GM18502 (cell line): ENCODE data around the gene AIPL1.

Experiments used
- ATAC-seq: cut with Tn5 transposase; IDR thresholded peaks from one replicate; pipeline ENCODE4 v1.9.1; 2021; ENCODE audit warnings: mild to moderate bottlenecking; ENCODE audit not compliant: unreplicated experiment, poor library complexity

AIPL1 gene

GRCh38 chr17:6377906-6378305 lies 57.0 kb downstream of the AIPL1 start:
- no peak for ATAC-seq

- ATAC-seq: no peak
These were observed 58.0 kb downstream of the AIPL1 start for GRCh38 chr17:6376931-6377361.

- ATAC-seq: no peak
These were observed 60.1 kb downstream of the AIPL1 start for GRCh38 chr17:6374761-6375312.

GRCh38 chr17:6374271-6374691 lies 60.6 kb downstream of the AIPL1 start:
- no peak for ATAC-seq
